Fibroblast of lung (primary cell): ENCODE results near the gene DLG5. TPM values are rescaled to one million over a fixed set of nuclear protein-coding genes. Genes with fewer than 3 reads are reported as not detected.

Experiments
- DNase-seq, 2 donors: peaks; one replicate each; pipeline versions ENCODE4 v3.0.0 to v3.0.0-alpha.2; 2010; ENCODE audit warnings: low read depth in 2 of 2
- H2AFZ ChIP-seq: 2 replicates; pipeline ENCODE4 v1.5.1; 2012; ENCODE audit warnings: low read length, control low read depth, inconsistent platforms
- H3K27ac ChIP-seq: 2 replicates; pipeline ENCODE4 v1.5.1; 2011; ENCODE audit warnings: low read length, control low read depth; ENCODE audit not compliant: insufficient read depth
- H3K27me3 ChIP-seq: 2 replicates; pipeline ENCODE4 v1.5.1; 2011; ENCODE audit warnings: mild to moderate bottlenecking, low read length; ENCODE audit not compliant: control insufficient read depth, insufficient read depth
- H3K36me3 ChIP-seq: 2 replicates; pipeline ENCODE4 v1.5.1; 2011; ENCODE audit warnings: low read length; ENCODE audit not compliant: control insufficient read depth, insufficient read depth
- H3K4me1 ChIP-seq: 2 replicates; pipeline ENCODE4 v1.5.1; 2011; ENCODE audit warnings: low read length; ENCODE audit not compliant: control insufficient read depth, insufficient read depth; ENCODE audit errors: extremely low read depth
- H3K4me2 ChIP-seq: 2 replicates; pipeline ENCODE4 v1.5.1; 2011; ENCODE audit warnings: low read length, control low read depth; ENCODE audit not compliant: insufficient read depth; ENCODE audit errors: extremely low read depth
- H3K4me3 ChIP-seq, 4 experiments: fragments of 200-600 bp in 1 of 4; sonication (generic) in 1 of 4; replicated peaks in 1 of 4; 2 replicates each; pipeline ENCODE4 v1.5.1; 2011 to 2016; ENCODE audit warnings: low read length in 4 of 4, low read depth in 3 of 4, mild to moderate bottlenecking in 3 of 4, control low read depth in 2 of 4, inconsistent platforms in 1 of 4, mixed read lengths in 1 of 4; ENCODE audit not compliant: insufficient read depth in 1 of 4; ENCODE audit errors: control extremely low read depth in 1 of 4
- H3K79me2 ChIP-seq: 2 replicates; pipeline ENCODE4 v1.5.1; 2012; ENCODE audit warnings: mild to moderate bottlenecking, low read length, inconsistent platforms; ENCODE audit not compliant: control insufficient read depth, insufficient read depth
- H3K9ac ChIP-seq: 2 replicates; pipeline ENCODE4 v1.5.1; 2011; ENCODE audit warnings: mild to moderate bottlenecking, low read length, control low read depth; ENCODE audit not compliant: insufficient read depth
- H3K9me3 ChIP-seq: 2 replicates; pipeline ENCODE4 v1.5.1; 2012; ENCODE audit warnings: low read depth, low read length; ENCODE audit not compliant: control insufficient read depth, insufficient read depth
- H4K20me1 ChIP-seq: 2 replicates; pipeline ENCODE4 v1.5.1; 2011; ENCODE audit warnings: low read length; ENCODE audit not compliant: control insufficient read depth, insufficient read depth; ENCODE audit errors: extremely low read depth
- EZH2 ChIP-seq: IDR thresholded peaks from 2 replicates; pipeline ENCODE4 v1.5.1; 2012; ENCODE audit warnings: low read length, control low read depth, mild to moderate bottlenecking; ENCODE audit errors: missing control alignments
- polyA plus RNA-seq, 2 donors: library from polyadenylated mRNA; depleted of rRNA in 1 of 2; stranded (reverse) in 1 of 2; unstranded in 1 of 2; fragments of >200 nt; gene quantifications; 2 replicates each; pipeline ENCODE4 v1.2.1, GENCODE V29; 2011 to 2012; ENCODE audit warnings: missing spikeins in 1 of 2
- total RNA-seq: library from RNA; depleted of rRNA; stranded (reverse); fragments of >200 nt; gene quantifications from 2 replicates; pipeline ENCODE4 v1.2.1, GENCODE V29; 2014
- TF ChIP-seq, protein P1 (sequence below), 2 donors: IDR thresholded peaks in 1 of 2; conservative IDR thresholded peaks in 1 of 2; 1 replicate in 1 of 2; 2 replicates in 1 of 2; pipeline ENCODE4 v1.5.1; 2011 to 2012; ENCODE audit warnings: low read length in 2 of 2, control low read depth in 1 of 2, inconsistent platforms in 1 of 2, low read depth in 1 of 2, mild to moderate bottlenecking in 1 of 2

DLG5 gene
- total and polyA plus RNA-seq, 2 donors (not counting 1 experiment from before 2014, with no cell fraction given) = 15.3 to 40.8 TPM

DNA sequence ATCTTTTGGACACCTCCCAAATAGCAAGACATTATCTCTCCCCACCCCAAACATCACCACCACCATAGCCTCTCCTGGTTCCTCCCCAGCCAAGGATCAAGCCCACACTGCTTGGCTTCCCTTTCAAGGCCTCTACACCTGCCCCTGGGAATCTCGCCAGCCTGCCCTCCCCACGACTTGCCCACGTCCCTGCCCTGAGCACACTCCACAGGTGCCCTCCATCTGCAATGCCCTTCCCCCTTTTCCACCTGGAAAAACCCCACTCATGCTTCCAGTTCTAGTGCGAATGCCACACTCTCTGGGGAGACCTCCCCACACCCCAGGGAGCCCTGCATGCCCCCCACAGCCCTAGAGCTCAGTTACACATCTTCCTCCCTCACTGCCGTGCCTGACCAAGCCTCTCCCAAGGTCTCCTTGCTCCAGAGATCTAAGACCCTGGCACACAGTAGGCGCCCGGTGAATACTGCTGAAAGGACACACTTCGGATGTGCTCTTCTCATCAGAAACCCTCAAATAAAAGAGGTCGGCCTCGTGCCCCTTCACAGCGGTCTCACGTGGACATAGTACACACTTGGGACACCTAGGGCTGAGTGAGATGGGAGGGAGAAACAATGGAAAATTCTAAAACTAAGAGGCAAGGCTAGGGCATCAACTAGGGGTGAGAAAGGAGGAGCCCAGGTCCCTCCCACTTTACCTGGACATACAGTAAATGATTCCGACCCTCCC lies 91.4 kb downstream of the DLG5 start:
- H3K9me3 ChIP-seq = no peaks in the 10 kb centered on the region
- peaks cover 6% of the 10 kb centered on the region for H3K4me1 ChIP-seq
- no peak overlapping the region for H2AFZ ChIP-seq
- no peaks in the 10 kb centered on the region for H3K27me3 ChIP-seq
- TF ChIP-seq, protein P1, sequence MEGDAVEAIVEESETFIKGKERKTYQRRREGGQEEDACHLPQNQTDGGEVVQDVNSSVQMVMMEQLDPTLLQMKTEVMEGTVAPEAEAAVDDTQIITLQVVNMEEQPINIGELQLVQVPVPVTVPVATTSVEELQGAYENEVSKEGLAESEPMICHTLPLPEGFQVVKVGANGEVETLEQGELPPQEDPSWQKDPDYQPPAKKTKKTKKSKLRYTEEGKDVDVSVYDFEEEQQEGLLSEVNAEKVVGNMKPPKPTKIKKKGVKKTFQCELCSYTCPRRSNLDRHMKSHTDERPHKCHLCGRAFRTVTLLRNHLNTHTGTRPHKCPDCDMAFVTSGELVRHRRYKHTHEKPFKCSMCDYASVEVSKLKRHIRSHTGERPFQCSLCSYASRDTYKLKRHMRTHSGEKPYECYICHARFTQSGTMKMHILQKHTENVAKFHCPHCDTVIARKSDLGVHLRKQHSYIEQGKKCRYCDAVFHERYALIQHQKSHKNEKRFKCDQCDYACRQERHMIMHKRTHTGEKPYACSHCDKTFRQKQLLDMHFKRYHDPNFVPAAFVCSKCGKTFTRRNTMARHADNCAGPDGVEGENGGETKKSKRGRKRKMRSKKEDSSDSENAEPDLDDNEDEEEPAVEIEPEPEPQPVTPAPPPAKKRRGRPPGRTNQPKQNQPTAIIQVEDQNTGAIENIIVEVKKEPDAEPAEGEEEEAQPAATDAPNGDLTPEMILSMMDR (conservative IDR thresholded peaks at IDR 0.05 in 1 of 2, IDR thresholded peaks at IDR 0.05 in 1 of 2; ENCODE audit: low read depth in 1 of 2, low read length in 2 of 2) = no peak
- TF ChIP-seq EZH2 = no peak
- no peak overlapping the region for H3K9ac ChIP-seq
- DNase-seq = no peak
- H3K4me2 ChIP-seq = no peak overlapping the region
- H3K27ac ChIP-seq = no peak overlapping the region
- H3K4me3 ChIP-seq = no peak overlapping the region
- no peaks in the 10 kb centered on the region for H4K20me1 ChIP-seq
- no peaks in the 10 kb centered on the region for H3K79me2 ChIP-seq
- H3K36me3 ChIP-seq = peaks cover 20% of the 10 kb centered on the region

DNA sequence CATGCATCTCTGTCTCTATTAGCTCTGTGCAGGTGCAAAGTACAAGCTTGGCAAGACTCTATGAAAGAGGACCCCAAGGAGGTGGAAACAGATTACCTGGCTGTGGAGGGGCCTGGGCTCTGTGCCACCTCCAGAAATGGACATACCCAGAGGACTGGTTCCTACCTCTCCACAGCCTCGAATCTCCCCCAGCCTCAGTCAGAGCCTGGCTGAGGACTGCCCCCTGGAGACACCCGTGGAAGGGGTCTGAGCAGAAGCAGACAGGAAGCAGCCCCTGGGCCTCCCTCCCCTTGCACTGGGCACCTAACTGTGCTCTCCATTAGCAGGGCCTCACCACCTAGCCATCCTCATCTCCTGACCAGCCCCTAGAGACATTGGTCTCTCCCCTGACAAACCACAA lies 92.0 kb downstream of the DLG5 start:
- Histone ChIP-seq H3K27ac (no peak overlapping the region), H4K20me1 (no peaks in the 10 kb centered on the region), H3K9me3 (no peaks in the 10 kb centered on the region), H3K36me3 (peaks cover 22% of the 10 kb centered on the region), H3K4me1 (peaks cover 6% of the 10 kb centered on the region), H2AFZ (no peak overlapping the region), H3K9ac (no peak overlapping the region), H3K4me2 (no peak overlapping the region), H3K4me3 (no peak overlapping the region), H3K27me3 (no peaks in the 10 kb centered on the region), H3K79me2 (no peaks in the 10 kb centered on the region)
- no peak for DNase-seq
- TF ChIP-seq EZH2 = no peak
- TF ChIP-seq, protein P1 (conservative IDR thresholded peaks at IDR 0.05 in 1 of 2, IDR thresholded peaks at IDR 0.05 in 1 of 2; ENCODE audit: low read depth in 1 of 2, low read length in 2 of 2) = no peak

DNA sequence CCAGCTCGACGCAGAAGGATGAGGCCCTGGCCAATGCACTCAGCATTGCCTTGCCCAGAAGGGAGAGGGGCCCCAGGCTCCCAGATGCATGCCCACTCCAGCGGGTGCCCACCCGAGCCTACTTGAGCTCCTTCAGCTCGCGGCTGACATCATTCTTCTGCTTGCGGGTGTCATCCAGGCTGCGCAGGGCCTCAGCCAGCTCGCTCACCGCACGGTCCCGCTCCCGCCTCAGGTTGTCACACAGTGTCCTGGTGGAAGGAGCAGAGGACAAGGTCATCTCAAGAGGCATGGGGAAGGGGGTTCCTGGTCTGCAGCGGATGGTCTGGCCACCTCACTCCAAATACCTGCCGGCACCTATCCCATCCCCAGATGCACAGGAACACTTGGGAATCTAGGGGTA lies 92.8 kb downstream of the DLG5 start:
- Histone ChIP-seq H3K4me3 (no peak overlapping the region), H3K79me2 (no peaks in the 10 kb centered on the region), H3K27ac (no peak overlapping the region), H3K9ac (no peak overlapping the region), H3K27me3 (no peaks in the 10 kb centered on the region), H3K9me3 (no peaks in the 10 kb centered on the region), H2AFZ (no peak overlapping the region), H3K4me2 (no peak overlapping the region), H3K36me3 (peaks cover 22% of the 10 kb centered on the region), H3K4me1 (peaks cover 6% of the 10 kb centered on the region), H4K20me1 (no peaks in the 10 kb centered on the region)
- TF ChIP-seq, protein P1 (conservative IDR thresholded peaks at IDR 0.05 in 1 of 2, IDR thresholded peaks at IDR 0.05 in 1 of 2; ENCODE audit: low read depth in 1 of 2, low read length in 2 of 2) = no peak
- TF ChIP-seq EZH2 = no peak
- no peak for DNase-seq
